HL-60 (cell line): Measurements from ENCODE around the gene CCL24.
"Not testable (repeated sequence)": the region's sequence is repeated elsewhere in the genome, so short reads cannot be mapped to it uniquely, and the experiment has no call there.

Experiments used
- DNase-seq, 2 experiments: peaks; one replicate each; pipeline ENCODE4 v3.0.0-alpha.2; 2010 to 2020; ENCODE audit warnings: low read depth in 1 of 2, low spot score in 1 of 2
- H3K27ac ChIP-seq: fragments of 250-450 bp; sonication (Bioruptor Pico); replicated peaks from 2 replicates; pipeline ENCODE4 v1.5.1; 2020; ENCODE audit warnings: mild to moderate bottlenecking, moderate library complexity
- H3K27me3 ChIP-seq: fragments of 250-450 bp; sonication (Bioruptor Pico); 2 replicates; pipeline ENCODE4 v1.5.1; 2021; ENCODE audit warnings: mild to moderate bottlenecking, moderate library complexity; ENCODE audit not compliant: insufficient read depth, poor library complexity, severe bottlenecking
- H3K4me3 ChIP-seq: replicated peaks from 2 replicates; pipeline ENCODE4 v1.5.1; 2011; ENCODE audit warnings: mild to moderate bottlenecking, control low read depth, low read length; ENCODE audit not compliant: insufficient read depth
- CTCF ChIP-seq: IDR thresholded peaks from one replicate; pipeline ENCODE4 v1.5.1; 2011; ENCODE audit warnings: low read length, control low read depth, inconsistent platforms; ENCODE audit not compliant: insufficient read depth
- GABPA ChIP-seq: IDR thresholded peaks from 2 replicates; pipeline ENCODE4 v1.6.1; 2012; ENCODE audit warnings: low read depth
- POLR2AphosphoS5 ChIP-seq: IDR thresholded peaks from 2 replicates; pipeline ENCODE4 v1.6.1; 2012; ENCODE audit warnings: low read depth
- REST ChIP-seq: IDR thresholded peaks from 2 replicates; pipeline ENCODE4 v1.6.1; 2012; ENCODE audit warnings: low read depth; ENCODE audit not compliant: insufficient replicate concordance
- SPI1 ChIP-seq: IDR thresholded peaks from 2 replicates; pipeline ENCODE4 v1.6.1; 2012; ENCODE audit warnings: low read depth, mild to moderate bottlenecking, borderline replicate concordance

Gene CCL24

GRCh38 chr7:75796420-75796819 lies 17.2 kb downstream of the CCL24 start:
- H3K27me3 ChIP-seq = no peaks in the 10 kb centered on the region
- no peak overlapping the region for H3K4me3 ChIP-seq
- no peak overlapping the region for H3K27ac ChIP-seq
- TF ChIP-seq REST (no peak), GABPA (no peak), POLR2AphosphoS5 (no peak), SPI1 (no peak), CTCF (no peak)
- no peak for DNase-seq

DNA sequence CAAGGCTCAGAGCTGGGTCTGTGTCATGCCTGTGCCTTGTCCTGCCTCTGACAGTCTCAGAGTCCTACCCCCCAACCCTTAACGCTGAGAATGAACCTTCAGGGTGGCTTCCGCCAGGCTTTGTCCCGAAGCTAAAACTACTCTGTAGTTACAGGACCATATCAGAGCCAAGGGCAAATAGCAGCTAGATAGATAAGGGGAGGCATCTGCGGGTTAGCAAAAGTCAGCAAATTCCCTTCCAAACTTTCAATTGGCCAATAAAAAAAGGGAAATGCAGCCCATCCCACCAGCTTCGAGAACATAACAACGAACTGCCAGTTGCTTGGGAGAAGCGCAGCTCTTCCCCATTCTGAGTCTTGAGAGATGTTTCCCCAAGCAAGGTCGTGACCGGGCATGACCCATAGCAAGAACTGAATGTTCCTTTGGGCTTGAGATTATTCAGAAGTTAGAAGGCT lies 17.7 kb downstream of the CCL24 start:
- H3K27ac ChIP-seq = no peak overlapping the region
- H3K27me3 ChIP-seq = no peaks in the 10 kb centered on the region
- no peak overlapping the region for H3K4me3 ChIP-seq
- peak in 1 of 2 experiments; percentile 71 for DNase-seq
- TF ChIP-seq GABPA (no peak), SPI1 (peak; percentile 97), POLR2AphosphoS5 (no peak), REST (no peak), CTCF (no peak)

GRCh38 chr7:75793676-75794075 lies 19.9 kb downstream of the CCL24 start:
- H3K4me3 ChIP-seq = no peak overlapping the region
- no peak overlapping the region for H3K27ac ChIP-seq
- DNase-seq = no peak
- H3K27me3 ChIP-seq = no peaks in the 10 kb centered on the region
- TF ChIP-seq CTCF (no peak), REST (no peak), POLR2AphosphoS5 (no peak), GABPA (no peak), SPI1 (no peak)

DNA sequence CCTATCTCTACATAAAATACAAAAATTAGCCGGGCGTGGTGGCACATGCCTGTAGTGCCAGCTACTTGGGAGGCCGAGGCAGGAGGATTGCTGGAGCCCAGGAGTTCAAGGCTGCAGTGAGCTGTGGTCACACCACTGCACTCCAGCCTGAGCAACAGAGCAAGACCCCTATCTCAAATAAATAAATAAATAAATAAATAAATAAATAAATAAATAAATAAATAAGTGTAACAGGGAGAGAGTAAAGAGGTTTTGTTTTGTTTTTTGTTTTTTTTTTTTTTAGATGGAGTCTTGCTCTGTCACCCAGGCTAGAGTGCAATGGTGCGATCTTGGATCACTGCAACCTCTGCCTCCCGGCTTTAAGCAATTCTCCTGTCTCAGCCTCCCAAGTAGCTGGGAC lies 21.0 kb downstream of the CCL24 start:
- DNase-seq, H3K4me3 ChIP-seq, H3K27ac ChIP-seq, H3K27me3 ChIP-seq: not testable (repeated sequence)
